OCI-LY3 (cell line): ENCODE measurements around the gene ALOX5.

Source experiments
- EZH2phosphoT487 ChIP-seq: fragments of 200-600 bp; shearing (Covaris generic); IDR thresholded peaks from 2 replicates; pipeline ENCODE4 v1.6.1; 2018; ENCODE audit warnings: antibody characterized with exemption, mixed run types, low read depth
- TF ChIP-seq, protein P1 (sequence below): fragments of 200-600, 300-600 bp; sonication (generic); IDR thresholded peaks from 2 replicates; pipeline ENCODE4 v1.5.1; 2014; ENCODE audit warnings: antibody characterized with exemption, low read length, low read depth

DNA sequence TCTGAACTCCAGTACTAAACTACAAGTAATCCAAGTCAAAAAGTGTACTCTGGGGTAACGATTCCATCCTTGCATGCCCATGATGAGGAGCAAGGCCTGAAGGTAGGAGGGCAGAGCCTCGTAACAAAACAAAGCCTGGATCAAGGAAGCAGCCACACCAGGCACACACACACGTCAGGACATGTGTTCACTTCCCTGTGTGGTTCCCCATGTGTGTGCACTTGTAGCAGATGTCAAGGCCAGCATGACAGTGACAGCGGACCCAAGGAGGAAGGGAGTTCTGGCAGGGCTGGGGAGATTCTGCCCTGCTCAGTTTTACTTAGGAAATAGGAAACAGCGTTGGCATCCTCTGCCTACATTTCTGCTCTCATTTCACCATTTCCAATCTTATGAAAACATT lies 92.8 kb downstream of the ALOX5 start:
- TF ChIP-seq, protein P1, sequence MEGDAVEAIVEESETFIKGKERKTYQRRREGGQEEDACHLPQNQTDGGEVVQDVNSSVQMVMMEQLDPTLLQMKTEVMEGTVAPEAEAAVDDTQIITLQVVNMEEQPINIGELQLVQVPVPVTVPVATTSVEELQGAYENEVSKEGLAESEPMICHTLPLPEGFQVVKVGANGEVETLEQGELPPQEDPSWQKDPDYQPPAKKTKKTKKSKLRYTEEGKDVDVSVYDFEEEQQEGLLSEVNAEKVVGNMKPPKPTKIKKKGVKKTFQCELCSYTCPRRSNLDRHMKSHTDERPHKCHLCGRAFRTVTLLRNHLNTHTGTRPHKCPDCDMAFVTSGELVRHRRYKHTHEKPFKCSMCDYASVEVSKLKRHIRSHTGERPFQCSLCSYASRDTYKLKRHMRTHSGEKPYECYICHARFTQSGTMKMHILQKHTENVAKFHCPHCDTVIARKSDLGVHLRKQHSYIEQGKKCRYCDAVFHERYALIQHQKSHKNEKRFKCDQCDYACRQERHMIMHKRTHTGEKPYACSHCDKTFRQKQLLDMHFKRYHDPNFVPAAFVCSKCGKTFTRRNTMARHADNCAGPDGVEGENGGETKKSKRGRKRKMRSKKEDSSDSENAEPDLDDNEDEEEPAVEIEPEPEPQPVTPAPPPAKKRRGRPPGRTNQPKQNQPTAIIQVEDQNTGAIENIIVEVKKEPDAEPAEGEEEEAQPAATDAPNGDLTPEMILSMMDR: no peak
- TF ChIP-seq EZH2phosphoT487: no peak
